Osteocyte (in vitro differentiated cells): Measurements from ENCODE around the gene SLC6A20. TPM values are rescaled to one million over a fixed set of nuclear protein-coding genes. Genes with fewer than 3 reads are reported as not detected.

Experiments
- DNase-seq: peaks from one replicate; pipeline ENCODE4 v3.0.0; 2021; ENCODE audit warnings: mixed read lengths; ENCODE audit not compliant: unreplicated experiment; ENCODE audit errors: extremely low spot score
- H3K27ac Mint-ChIP-seq: one replicate; pipeline ENCODE4 v1.8.0; 2021; ENCODE audit warnings: mild to moderate bottlenecking, mixed read lengths; ENCODE audit not compliant: unreplicated experiment
- H3K27me3 Mint-ChIP-seq: one replicate; pipeline ENCODE4 v1.8.0; 2021; ENCODE audit warnings: mixed read lengths; ENCODE audit not compliant: unreplicated experiment
- H3K36me3 Mint-ChIP-seq: one replicate; pipeline ENCODE4 v1.8.0; 2021; ENCODE audit warnings: mixed read lengths; ENCODE audit not compliant: unreplicated experiment
- H3K4me1 Mint-ChIP-seq: one replicate; pipeline ENCODE4 v1.8.0; 2021; ENCODE audit warnings: mixed read lengths; ENCODE audit not compliant: unreplicated experiment
- H3K4me3 Mint-ChIP-seq: one replicate; pipeline ENCODE4 v1.8.0; 2021; ENCODE audit warnings: mild to moderate bottlenecking, moderate library complexity, mixed read lengths; ENCODE audit not compliant: unreplicated experiment
- H3K9me3 Mint-ChIP-seq: one replicate; pipeline ENCODE4 v1.8.0; 2021; ENCODE audit warnings: mixed read lengths; ENCODE audit not compliant: unreplicated experiment
- total RNA-seq: library from RNA; stranded (reverse); gene quantifications from 2 replicates; pipeline ENCODE4 v1.2.1, GENCODE V29; 2021
- TF ChIP-seq, protein P1 (sequence below): fragments of 200-600 bp; sonication (generic); IDR thresholded peaks from 2 replicates; pipeline ENCODE4 v1.5.0; 2021; ENCODE audit warnings: antibody characterized with exemption, mild to moderate bottlenecking, moderate library complexity

The SLC6A20 gene
- total RNA-seq, 1 donor from 2014 or later = not detected

DNA sequence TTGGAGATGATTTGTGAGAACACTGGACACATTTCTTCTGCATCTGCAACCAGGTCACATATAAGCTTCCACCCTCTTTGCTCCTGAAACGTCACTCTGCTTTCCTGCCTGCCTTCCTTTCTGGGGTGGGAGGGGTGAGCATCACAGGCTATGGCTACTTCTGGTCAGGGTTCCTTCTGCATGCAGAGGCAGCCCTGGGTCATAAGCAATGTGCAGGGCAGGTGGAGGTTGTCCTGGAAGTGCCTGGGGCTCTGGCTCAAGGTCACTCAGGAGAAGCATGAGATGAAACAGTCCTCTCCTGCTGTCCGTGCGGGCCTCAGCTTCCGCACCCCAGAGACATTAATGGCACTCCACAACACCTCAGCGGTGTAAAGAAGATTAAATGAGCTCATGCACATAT is 15.1 kb downstream of the SLC6A20 start:
- Mint-ChIP-seq H3K27ac (no peak overlapping the region), H3K36me3 (no peaks in the 10 kb centered on the region), H3K4me1 (no peaks in the 10 kb centered on the region), H3K4me3 (no peak overlapping the region), H3K9me3 (peaks cover 7% of the 10 kb centered on the region), H3K27me3 (peaks cover 35% of the 10 kb centered on the region)
- TF ChIP-seq, protein P1, sequence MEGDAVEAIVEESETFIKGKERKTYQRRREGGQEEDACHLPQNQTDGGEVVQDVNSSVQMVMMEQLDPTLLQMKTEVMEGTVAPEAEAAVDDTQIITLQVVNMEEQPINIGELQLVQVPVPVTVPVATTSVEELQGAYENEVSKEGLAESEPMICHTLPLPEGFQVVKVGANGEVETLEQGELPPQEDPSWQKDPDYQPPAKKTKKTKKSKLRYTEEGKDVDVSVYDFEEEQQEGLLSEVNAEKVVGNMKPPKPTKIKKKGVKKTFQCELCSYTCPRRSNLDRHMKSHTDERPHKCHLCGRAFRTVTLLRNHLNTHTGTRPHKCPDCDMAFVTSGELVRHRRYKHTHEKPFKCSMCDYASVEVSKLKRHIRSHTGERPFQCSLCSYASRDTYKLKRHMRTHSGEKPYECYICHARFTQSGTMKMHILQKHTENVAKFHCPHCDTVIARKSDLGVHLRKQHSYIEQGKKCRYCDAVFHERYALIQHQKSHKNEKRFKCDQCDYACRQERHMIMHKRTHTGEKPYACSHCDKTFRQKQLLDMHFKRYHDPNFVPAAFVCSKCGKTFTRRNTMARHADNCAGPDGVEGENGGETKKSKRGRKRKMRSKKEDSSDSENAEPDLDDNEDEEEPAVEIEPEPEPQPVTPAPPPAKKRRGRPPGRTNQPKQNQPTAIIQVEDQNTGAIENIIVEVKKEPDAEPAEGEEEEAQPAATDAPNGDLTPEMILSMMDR = no peak
- peak; percentile 57 for DNase-seq

DNA sequence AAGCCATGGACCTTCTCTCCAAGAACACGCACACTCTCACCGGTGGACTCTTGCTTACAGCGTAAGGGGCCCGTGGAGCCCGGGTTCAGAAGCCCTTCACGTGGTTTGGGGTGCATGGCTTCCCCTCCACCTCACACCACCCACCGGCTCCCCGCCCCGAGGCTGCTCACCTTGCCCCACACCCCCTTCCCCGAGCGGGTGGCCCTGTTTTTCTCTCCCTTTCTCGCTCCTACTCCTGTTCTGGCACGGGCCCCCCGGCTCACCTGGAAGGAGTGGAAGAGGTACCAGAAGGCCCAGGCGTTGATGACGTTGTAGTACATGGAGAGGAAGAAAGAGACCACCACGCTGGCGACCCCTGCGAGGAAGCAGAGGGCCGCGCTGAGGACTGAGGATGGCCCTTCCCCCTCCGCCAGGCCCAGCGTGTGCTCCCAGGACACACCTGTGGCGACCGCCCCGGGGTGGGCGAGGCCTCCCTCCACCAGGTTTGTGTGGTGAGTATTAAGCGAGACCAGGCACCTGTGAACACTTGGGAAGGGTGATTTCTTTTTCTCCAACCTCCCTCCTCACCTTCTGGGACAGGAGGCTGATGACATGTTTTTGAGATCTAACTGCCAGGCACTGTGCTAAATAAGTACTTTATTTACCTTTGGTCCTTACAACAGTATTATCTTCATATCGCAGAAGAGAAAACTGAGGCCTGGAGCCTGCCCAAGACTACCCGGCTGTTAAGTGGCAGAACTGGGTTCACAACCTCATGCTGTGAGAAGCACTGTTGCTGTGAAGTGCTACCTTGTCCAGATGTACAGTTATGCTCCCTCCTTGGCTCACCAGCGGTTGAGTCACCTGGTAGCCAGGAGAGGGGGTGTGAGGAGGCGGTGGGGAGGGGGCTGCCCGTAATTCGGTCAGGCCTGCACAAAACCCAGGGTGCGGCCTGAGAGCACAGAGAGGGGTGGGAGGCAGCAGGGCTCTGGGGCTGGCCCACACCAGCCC is 16.3 kb downstream of the SLC6A20 start:
- no peak overlapping the region for H3K27ac Mint-ChIP-seq
- H3K4me1 Mint-ChIP-seq = no peaks in the 10 kb centered on the region
- TF ChIP-seq, protein P1 = no peak
- H3K9me3 Mint-ChIP-seq = peaks cover 7% of the 10 kb centered on the region
- DNase-seq = peak; percentile 80
- no peak overlapping the region for H3K4me3 Mint-ChIP-seq
- H3K36me3 Mint-ChIP-seq = no peaks in the 10 kb centered on the region
- H3K27me3 Mint-ChIP-seq = peaks cover 32% of the 10 kb centered on the region

DNA sequence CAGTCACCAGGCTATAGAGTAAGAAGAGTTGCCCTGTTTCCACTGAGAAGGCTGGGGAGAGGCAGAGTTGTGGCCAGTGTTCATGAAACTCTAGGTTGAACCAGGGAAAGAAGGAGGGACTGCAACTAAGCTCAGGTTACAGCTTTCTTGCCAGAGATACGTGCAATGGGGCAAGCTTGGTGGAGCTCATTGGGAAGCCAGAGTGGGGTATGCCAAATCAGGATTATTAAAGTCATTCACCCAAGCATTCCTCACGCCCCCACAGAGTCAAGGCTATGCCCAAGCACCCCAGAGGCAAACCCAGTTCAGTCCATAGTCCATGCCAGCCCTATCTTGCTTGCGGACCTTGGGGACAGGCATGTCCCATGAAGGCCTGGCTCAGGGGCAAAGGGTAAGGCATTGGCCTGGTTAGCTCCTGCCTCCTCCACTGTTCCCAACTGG is 17.6 kb downstream of the SLC6A20 start:
- H3K27ac Mint-ChIP-seq = no peak overlapping the region
- no peaks in the 10 kb centered on the region for H3K9me3 Mint-ChIP-seq
- no peaks in the 10 kb centered on the region for H3K4me1 Mint-ChIP-seq
- no peaks in the 10 kb centered on the region for H3K36me3 Mint-ChIP-seq
- H3K27me3 Mint-ChIP-seq = peaks cover 25% of the 10 kb centered on the region
- TF ChIP-seq, protein P1 = no peak
- H3K4me3 Mint-ChIP-seq = no peak overlapping the region
- peak; percentile 71 for DNase-seq

DNA sequence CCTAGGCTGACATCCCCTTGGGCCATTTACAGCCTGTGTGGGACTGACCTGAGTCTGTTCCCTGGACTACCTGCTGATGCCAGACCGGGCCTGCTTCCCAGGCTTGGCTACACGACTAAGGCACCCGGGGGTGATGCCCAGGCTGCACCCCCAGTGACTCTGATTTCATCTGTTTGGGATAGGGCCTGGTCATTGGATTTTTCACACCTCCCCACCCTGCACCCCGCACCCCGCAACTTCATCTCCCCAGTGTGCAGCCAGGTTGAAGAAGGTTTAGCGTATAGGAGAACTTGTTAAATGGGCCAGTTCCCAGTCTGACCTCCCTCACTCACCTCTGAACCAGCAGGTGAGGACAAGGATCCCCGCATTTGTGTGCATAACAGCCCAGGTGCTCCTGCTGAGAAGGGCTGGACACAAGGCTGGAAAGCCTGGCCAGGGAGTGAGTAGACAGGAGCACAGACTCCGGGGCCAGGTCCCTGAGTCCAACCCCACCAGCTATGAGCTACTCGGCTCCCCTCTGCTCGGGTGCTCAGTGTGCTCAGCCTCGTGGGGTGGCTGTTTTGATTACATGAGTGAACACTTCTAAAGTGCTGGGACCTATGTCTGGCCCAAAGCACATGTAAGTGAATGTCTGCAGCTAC is 18.5 kb downstream of the SLC6A20 start:
- peak; percentile 81 for DNase-seq
- TF ChIP-seq, protein P1 = no peak
- H3K36me3 Mint-ChIP-seq = no peaks in the 10 kb centered on the region
- H3K27me3 Mint-ChIP-seq = peaks cover 33% of the 10 kb centered on the region
- H3K27ac Mint-ChIP-seq = no peak overlapping the region
- no peaks in the 10 kb centered on the region for H3K4me1 Mint-ChIP-seq
- no peaks in the 10 kb centered on the region for H3K9me3 Mint-ChIP-seq
- no peak overlapping the region for H3K4me3 Mint-ChIP-seq
